ENCODE measurements around the gene OSBPL8. TPM values are rescaled to one million over a fixed set of nuclear protein-coding genes. Genes with fewer than 3 reads are reported as not detected.

The OSBPL8 gene
- total RNA-seq, 3 donors from 2014 or later = 77.6 to 89.1 (median 87.2) TPM

- no peak for TF ChIP-seq CTCF (IDR thresholded peaks at IDR 0.05)
- TF ChIP-seq POLR2A (IDR thresholded peaks at IDR 0.05) = no peak
- TF ChIP-seq POLR2AphosphoS5 (IDR thresholded peaks at IDR 0.05) = no peak
- Histone ChIP-seq H3K4me3 (no peak overlapping the region), H3K36me3 (no peaks in the 10 kb centered on the region), H3K27ac (no peak overlapping the region), H3K4me1 (no peaks in the 10 kb centered on the region), H3K27me3 (no peaks in the 10 kb centered on the region), H3K9me3 (no peaks in the 10 kb centered on the region)
- intact Hi-C loops (cut with DNase I; ENCODE audit: low total_unique reads) = no loop called here
- no peak for DNase-seq (ENCODE audit: low spot score in 2 of 2)
Measured at GRCh38 chr12:76407710-76408109, 151.9 kb downstream of the OSBPL8 start.

- no peak overlapping the region for H3K27ac ChIP-seq
- no peak overlapping the region for H3K4me3 ChIP-seq
- DNase-seq (ENCODE audit: low spot score in 2 of 2) = no peak
- no peaks in the 10 kb centered on the region for H3K4me1 ChIP-seq
- H3K36me3 ChIP-seq = no peaks in the 10 kb centered on the region
- no peaks in the 10 kb centered on the region for H3K27me3 ChIP-seq
- intact Hi-C loops (cut with DNase I; ENCODE audit: low total_unique reads) = no loop called here
- TF ChIP-seq POLR2AphosphoS5 (IDR thresholded peaks at IDR 0.05) (no peak), POLR2A (IDR thresholded peaks at IDR 0.05) (no peak), CTCF (IDR thresholded peaks at IDR 0.05) (no peak)
- H3K9me3 ChIP-seq = no peaks in the 10 kb centered on the region
Measured at GRCh38 chr12:76402259-76402658, 157.3 kb downstream of the OSBPL8 start.

GRCh38 chr12:76400136-76400535 lies 159.4 kb downstream of the OSBPL8 start:
- TF ChIP-seq POLR2A (IDR thresholded peaks at IDR 0.05) (no peak), POLR2AphosphoS5 (IDR thresholded peaks at IDR 0.05) (no peak), CTCF (IDR thresholded peaks at IDR 0.05) (no peak)
- H3K4me1 ChIP-seq = no peaks in the 10 kb centered on the region
- H3K27ac ChIP-seq = no peak overlapping the region
- no peak overlapping the region for H3K4me3 ChIP-seq
- H3K9me3 ChIP-seq = no peaks in the 10 kb centered on the region
- intact Hi-C loops (cut with DNase I; ENCODE audit: low total_unique reads) = no loop called here
- no peak for DNase-seq (ENCODE audit: low spot score in 2 of 2)
- H3K36me3 ChIP-seq = no peaks in the 10 kb centered on the region
- H3K27me3 ChIP-seq = no peaks in the 10 kb centered on the region

- intact Hi-C loops (cut with DNase I; ENCODE audit: low total_unique reads) = no loop called here
- Histone ChIP-seq H3K36me3 (no peaks in the 10 kb centered on the region), H3K27ac (no peak overlapping the region), H3K27me3 (no peaks in the 10 kb centered on the region), H3K4me3 (no peak overlapping the region), H3K9me3 (no peaks in the 10 kb centered on the region), H3K4me1 (no peaks in the 10 kb centered on the region)
- TF ChIP-seq POLR2A (IDR thresholded peaks at IDR 0.05) = no peak
- no peak for TF ChIP-seq POLR2AphosphoS5 (IDR thresholded peaks at IDR 0.05)
- TF ChIP-seq CTCF (IDR thresholded peaks at IDR 0.05) = no peak
- DNase-seq (ENCODE audit: low spot score in 2 of 2) = no peak
Measured at GRCh38 chr12:76399040-76399439, 160.5 kb downstream of the OSBPL8 start.

GRCh38 chr12:76398106-76398505 lies 161.5 kb downstream of the OSBPL8 start:
- DNase-seq (ENCODE audit: low spot score in 2 of 2) = no peak
- no peaks in the 10 kb centered on the region for H3K9me3 ChIP-seq
- no peaks in the 10 kb centered on the region for H3K4me1 ChIP-seq
- no peak overlapping the region for H3K27ac ChIP-seq
- TF ChIP-seq POLR2A (IDR thresholded peaks at IDR 0.05) = no peak
- no peaks in the 10 kb centered on the region for H3K27me3 ChIP-seq
- H3K36me3 ChIP-seq = no peaks in the 10 kb centered on the region
- intact Hi-C loops (cut with DNase I; ENCODE audit: low total_unique reads) = no loop called here
- no peak overlapping the region for H3K4me3 ChIP-seq

GRCh38 chr12:76391461-76391860 lies 168.1 kb downstream of the OSBPL8 start:
- Histone ChIP-seq H3K27ac (no peak overlapping the region), H3K27me3 (no peaks in the 10 kb centered on the region), H3K9me3 (no peaks in the 10 kb centered on the region), H3K36me3 (no peaks in the 10 kb centered on the region), H3K4me1 (no peaks in the 10 kb centered on the region), H3K4me3 (no peak overlapping the region)
- no peak for DNase-seq (ENCODE audit: low spot score in 2 of 2)
- intact Hi-C loops (cut with DNase I; ENCODE audit: low total_unique reads) = no loop called here
- no peak for TF ChIP-seq CTCF (IDR thresholded peaks at IDR 0.05)
- TF ChIP-seq POLR2AphosphoS5 (IDR thresholded peaks at IDR 0.05) = no peak
- TF ChIP-seq POLR2A (IDR thresholded peaks at IDR 0.05) = no peak

Data from breast epithelium (tissue), 4 donors.